Activated CD8-positive, alpha-beta memory T cell treated with anti-CD3 and anti-CD28 coated beads for 1 hour (primary cell): Measurements from ENCODE around the gene SMOC2.
"Not testable (repeated sequence)": the region's sequence is repeated elsewhere in the genome, so short reads cannot be mapped to it uniquely, and the experiment has no call there.

ENCODE experiments used
- DNase-seq, 2 donors: peaks; one replicate each; pipeline ENCODE4 v3.0.0-alpha.2; 2020; ENCODE audit warnings: low read depth in 1 of 2; ENCODE audit errors: extremely low read depth in 1 of 2

The SMOC2 gene

GRCh38 chr6:168570211-168570610 is 129.2 kb downstream of the SMOC2 start:
- no peak for DNase-seq

DNA sequence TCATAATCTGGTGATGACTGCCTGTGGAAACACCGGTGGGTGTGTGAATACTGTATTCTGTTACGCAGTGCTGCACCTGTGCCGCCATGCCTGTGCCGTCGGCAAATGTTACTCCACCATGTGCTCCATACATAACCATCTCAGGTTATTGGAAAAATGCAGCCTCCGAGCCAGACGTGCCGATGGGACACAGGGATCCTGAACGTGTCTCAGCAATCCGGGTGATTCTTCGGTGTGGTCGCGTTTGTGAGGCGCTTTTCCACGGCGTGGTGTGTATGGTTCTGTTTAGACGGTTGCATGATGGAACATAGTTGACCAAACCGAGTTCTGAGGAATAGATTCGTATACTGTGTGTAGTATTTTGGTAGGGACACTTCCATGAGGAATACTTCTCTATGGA is 130.3 kb downstream of the SMOC2 start:
- no peak for DNase-seq

- not testable (repeated sequence) for DNase-seq
These were observed 132.4 kb downstream of the SMOC2 start for GRCh38 chr6:168573276-168573835.

DNA sequence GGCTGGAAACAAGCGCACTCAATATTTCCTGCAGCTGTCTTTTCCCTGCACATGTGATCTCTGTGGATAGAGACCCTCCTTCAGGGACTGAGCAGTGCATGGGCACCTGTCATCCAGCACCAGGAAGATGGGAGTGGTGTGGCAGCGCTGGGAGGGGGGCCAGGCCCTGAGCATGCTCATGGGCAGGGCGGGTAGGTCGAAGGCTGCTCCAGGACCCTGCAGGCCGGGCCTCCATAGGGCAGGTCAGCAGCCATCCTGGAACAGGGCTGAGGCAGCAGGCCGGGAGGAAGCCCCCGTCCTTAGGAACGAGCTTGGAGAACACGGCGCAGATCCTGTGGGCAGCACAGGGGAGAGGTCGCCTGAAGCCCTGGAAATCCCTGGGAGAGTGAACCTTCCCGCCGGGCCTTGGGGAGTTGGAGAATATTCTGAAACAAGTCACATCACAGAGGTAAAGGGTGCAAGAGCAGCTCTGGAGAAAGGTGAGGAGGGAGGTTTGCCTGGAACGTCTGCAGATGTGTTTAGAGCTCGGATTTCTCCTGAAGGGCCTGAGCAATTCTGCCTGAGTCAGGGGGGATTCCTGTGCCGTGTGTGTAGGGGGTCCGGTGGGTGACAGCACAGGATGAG is 133.2 kb downstream of the SMOC2 start:
- no peak for DNase-seq

DNA sequence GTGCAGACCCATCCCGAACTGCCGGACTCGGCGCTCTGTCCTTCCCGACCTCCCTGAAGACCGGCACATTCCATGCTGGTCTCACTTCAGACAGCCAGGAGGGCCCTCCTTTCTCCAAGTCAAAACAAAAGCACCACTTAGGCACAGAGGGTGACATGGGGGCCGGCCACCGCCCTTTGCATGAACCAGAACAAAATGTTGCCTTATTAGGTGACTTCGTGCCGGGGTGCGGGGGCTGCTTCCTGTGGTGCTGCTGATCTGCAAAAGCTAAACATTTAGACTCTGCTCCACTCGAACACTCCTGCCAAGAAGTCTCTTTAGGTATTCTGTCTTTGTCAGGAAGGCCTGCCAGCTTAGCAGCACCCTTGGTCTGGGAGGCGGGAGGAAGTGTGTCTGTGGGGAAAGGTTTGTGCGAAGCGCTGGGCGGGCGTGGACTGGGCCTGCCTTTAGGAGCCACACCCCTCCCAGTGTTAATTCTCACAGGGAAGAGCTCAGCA is 133.8 kb downstream of the SMOC2 start:
- DNase-seq, result no peak

GRCh38 chr6:168575346-168576098 is 134.5 kb downstream of the SMOC2 start:
- DNase-seq, result no peak

- DNase-seq, result no peak
These were observed 135.4 kb downstream of the SMOC2 start for GRCh38 chr6:168576388-168576787.

DNA sequence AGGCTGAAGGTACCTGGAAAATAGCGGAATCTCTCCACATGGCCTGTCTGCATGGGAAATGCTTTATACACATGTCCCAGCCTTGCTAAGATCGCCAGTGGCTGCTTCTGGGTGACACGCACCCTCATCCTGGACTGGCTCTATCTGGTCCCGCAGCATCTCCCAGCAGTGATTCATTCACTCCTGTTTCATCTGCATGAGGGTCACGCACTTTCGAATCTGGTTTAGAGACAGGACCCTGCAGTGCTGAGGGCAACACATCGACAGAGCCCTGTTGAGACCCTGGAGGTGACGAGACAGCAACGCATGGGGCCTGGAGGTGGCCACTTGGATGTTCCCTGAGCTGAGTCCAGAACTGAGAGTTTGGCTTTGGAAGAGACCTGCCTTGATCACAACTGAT is 136.5 kb downstream of the SMOC2 start:
- DNase-seq, result no peak

GRCh38 chr6:168578036-168578435 is 137.1 kb downstream of the SMOC2 start:
- DNase-seq, result no peak

DNA sequence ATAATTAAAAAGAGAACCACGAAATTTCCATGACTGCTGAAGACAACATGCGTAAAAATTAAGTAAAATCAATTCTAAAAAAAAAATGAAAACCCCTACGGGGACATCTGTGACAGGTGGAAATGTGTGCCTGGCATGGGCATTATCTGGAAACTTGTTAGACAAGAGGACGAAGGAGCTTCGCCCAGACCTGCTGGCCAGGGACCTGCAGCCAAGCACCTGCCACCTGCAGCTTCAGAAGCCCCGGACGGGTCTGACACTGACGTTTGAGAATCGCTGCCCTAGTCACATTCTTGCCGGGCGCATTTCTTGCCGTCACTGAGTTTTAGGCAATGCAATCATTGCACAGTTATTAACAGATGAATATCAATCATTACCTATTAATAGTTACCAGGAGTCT is 140.3 kb downstream of the SMOC2 start:
- DNase-seq, result no peak

GRCh38 chr6:168581706-168582105 is 140.7 kb downstream of the SMOC2 start:
- no peak for DNase-seq

DNA sequence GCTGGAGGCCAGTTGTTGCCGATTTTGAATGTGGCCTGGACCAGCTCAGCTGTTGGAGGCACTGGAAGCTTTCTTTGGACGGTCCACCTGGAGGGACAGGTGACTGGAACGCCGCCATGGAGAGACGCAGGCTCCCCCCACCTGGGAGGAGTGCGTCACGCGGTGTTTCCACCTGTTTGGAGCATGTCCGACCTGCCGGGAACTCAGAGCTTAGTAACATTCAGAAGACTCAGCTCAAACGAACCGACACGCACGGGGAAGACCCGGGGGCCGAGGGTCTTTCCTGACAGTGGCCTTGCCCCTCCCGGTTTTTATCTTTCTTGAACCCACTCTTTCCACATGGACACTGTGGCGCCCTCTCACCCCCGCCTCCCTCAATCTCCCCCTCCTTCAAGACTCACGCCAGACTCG is 141.6 kb downstream of the SMOC2 start:
- DNase-seq, result no peak

- no peak for DNase-seq
These were observed 142.1 kb downstream of the SMOC2 start for GRCh38 chr6:168583126-168583525.

DNA sequence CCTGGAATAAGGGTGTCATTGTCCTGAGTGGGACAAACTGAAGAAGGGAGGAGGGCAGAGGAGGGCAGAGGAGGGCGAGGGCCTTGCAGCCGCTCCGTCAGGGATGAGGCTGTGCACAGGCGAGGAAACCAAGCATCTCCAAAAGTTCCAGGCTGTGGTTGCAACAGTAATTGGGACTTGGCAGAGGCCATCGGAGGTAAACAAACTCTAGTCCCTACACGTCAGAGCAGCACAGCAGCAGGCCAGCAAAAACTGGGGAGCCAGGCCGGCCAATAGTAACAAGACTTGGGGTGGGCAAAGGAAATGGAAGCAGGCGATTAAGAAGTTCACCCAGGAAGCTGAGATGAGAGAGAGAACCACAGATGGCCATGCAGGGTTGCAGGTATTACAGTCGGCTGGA is 142.8 kb downstream of the SMOC2 start:
- DNase-seq, result no peak

DNA sequence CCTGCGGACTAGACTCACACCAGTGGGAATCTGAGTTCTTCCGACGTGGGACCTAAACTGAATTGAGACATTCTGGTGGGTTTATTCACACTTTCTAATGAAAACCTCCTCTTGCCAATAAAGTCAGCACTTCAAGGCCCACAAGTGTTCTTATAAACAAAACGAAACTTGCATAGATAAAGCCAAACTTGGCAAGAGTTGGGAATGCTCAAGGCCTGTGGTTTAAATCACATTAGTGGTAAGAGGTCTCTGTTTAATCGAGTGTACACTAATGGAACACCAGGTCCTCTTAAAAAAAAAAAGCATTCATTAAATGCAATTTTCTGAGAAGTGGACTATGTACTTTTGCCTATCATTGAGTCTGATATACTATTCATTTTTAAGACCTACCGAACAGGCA is 143.3 kb downstream of the SMOC2 start:
- DNase-seq, result no peak

GRCh38 chr6:168584671-168585070 is 143.7 kb downstream of the SMOC2 start:
- no peak for DNase-seq

DNA sequence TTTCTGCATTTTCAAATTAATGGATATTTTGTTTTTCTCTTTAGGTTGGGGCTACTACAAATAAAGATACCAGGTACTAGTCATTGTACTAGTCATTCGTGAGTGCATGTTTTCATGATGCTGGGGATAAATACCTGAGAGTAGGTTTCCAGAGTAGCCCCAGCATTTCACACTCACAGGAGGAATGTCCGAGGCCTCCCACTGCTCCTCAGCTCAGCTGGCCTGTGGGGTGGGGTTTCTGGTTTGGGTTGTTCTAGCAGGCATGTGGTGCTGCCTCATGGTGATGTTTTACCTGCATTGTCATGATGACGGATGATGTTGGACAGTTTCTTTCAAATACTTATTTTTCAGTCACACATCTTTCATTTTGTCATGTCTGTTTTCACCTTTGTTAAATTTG is 144.5 kb downstream of the SMOC2 start:
- DNase-seq, result no peak

DNA sequence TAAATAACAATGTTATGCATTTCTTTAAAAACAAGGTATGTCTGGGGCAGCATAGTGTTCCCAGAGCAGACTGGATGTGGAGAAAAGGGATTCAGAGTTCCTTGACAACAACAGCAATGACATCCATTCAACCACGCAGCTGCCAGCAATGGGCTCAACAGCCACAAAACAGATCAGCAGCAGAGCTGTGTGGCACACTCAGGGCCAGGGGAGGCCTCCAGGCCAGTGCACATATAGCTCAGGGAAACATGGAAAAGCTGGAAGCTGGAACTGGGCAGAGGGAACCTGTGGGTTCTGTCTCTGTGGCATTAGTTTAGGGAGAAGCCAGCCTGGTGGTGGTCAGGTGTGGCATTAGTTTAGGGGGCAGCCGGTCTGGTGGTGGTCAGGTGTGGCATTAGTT is 148.3 kb downstream of the SMOC2 start:
- no peak for DNase-seq

- no peak for DNase-seq
These were observed 149.4 kb downstream of the SMOC2 start for GRCh38 chr6:168590406-168590805.

DNA sequence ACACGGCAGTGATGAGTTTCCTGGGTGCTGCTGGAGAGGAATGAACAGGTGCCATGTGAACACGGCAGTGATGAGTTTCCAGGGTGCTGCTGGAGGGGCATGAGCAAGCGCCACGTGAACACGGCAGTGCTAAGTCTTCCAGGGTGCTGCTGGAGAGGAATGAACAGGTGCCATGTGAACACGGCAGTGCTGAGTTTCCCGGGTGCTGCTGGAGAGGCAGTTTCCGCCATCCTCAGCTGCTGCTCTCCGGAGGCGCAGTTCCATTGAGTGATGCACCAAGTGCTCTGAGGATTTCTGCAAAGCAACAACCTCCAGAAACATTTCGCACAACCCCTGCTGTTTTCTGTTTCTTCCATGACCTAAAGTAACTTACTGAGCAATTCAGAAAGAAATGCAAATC is 155.4 kb downstream of the SMOC2 start:
- no peak for DNase-seq

GRCh38 chr6:168597471-168597875 is 156.5 kb downstream of the SMOC2 start:
- DNase-seq, result no peak
